ENCODE measurements around the gene CPLX1. TPM values are rescaled to one million over a fixed set of nuclear protein-coding genes. Genes with fewer than 3 reads are reported as not detected.

The CPLX1 gene
- total RNA-seq, result 1 to 10 TPM in 1 of 4 donors, under 1 TPM in 3; 0.34 to 3.8 (median 0.74) TPM

DNA sequence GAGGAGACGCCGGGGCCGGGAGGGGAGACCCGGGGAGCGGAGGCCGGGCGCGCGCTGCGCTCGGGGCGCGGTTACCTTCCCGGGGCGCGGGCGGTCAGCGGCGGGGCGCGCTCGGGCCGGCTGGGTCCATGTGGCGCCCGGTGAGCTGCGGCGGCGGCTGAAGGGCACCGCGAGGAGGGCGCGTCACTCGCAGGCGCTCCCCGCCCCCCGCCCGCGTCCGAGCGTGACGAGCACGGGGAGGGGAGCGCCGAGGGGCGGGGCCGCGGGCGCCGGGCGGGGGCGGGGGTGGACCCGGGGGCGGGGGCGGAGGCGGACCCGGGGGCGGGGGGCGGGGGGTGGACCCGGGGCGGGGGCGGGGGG lies at the start of gene CPLX1:
TSS of gene CPLX1 (minus strand) at position 159 of the 360 bp plus-strand sequence. CDS start 1,607 bp downstream, outside the sequence.
- TF ChIP-seq CTCF (IDR thresholded peaks at IDR 0.05; ENCODE audit: low read depth), result no peak

DNA sequence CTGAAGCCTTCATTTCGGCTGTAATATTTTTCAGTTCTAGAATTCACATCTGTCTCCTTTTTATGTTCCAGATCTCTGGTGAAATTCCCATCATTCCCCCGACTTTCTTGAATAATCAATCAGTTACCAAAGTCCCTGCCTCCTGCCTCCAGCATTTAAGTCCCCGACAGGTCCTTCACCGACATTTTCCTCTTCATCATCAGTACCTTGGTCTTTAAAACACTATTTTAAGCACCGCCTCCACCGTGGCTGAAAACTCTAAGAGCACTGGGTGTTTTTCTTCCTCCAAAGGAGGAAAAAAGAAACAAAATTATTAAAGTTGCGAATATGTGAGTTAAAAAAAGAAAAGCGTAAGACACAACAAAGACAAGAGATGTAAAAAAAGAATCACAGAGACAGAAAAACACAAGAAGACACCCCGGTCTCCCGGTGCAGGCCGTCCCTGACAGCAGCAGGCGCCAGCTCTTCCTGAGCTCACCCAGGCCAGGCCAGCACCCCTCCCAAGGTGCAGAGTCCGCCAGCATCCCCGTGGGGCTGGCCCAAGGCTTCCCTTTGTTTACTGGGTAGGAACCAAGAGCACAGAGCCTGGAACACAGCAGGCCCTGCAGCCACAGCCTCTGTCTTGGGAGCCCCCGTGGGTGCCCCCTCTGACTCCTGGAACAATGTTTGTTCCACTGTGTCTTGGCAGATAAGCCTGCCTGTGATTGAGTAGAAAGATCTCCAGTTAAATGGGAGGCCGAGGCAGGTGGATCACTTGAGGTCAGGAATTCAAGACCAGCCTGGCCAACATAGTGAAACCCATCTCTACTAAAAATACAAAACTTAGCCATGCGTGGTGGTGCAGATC lies 49.3 kb upstream of the CPLX1 start:
- no peak for TF ChIP-seq CTCF (IDR thresholded peaks at IDR 0.05; ENCODE audit: low read depth)

GRCh38 chr4:874056-874455 lies 48.1 kb upstream of the CPLX1 start:
- TF ChIP-seq CTCF (IDR thresholded peaks at IDR 0.05; ENCODE audit: low read depth), result no peak

DNA sequence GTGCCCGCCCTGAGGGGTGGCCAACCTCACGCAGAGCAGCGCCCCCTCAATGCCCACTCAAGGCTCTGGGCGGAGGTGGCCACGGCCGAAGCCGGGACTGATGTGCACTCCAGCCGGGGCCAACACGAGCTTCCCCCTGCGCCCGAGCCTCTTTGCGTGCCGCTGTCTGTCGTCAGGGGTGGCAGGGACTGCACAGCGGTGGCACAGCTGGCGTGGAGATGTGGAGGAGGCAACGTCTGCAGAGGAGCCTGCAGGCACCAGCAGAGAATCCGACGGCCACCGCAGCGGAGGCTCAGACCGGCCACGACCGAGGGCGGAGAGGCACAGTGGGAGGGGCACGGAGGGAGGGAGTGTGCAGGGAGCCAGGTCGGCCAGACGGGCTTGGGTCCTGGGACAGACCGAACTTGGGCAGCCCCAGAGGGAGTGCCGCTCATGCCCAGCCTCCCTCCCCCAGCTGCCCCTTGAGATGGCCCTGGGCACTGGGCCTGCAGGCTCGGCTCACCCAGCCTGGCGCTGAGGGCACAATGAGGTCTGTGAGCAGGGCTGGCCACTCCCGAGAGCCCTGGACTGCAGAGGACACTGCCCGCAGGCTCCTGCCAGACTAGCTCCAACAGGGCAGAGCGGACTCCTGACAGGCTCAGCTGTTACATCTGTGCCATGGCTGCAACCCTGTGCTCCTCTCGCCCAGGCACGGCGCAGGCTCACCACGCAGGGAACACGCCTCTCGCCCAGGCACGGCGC lies 46.5 kb upstream of the CPLX1 start:
- no peak for TF ChIP-seq CTCF (IDR thresholded peaks at IDR 0.05; ENCODE audit: low read depth)

DNA sequence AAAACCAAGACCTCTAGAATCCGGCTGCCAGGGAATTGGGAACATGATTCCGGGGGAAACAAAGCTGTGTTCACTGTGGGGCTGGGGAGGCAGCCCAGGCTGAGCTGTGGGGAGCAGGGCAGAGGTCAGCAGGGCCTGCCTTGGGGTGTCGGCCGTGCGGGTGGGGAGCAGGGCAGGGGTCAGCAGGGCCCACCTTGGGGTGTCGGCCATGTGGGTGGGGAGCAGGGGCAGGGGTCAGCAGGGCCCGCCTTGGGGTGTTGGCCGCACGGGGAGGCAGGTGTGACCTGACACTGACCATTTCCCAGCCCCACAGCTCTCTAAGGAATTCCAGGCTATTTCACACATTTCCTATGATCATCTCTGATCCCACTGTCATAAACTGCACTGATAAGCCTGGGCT lies 45.6 kb upstream of the CPLX1 start:
- TF ChIP-seq CTCF (IDR thresholded peaks at IDR 0.05; ENCODE audit: low read depth), result no peak

- TF ChIP-seq CTCF (IDR thresholded peaks at IDR 0.05; ENCODE audit: low read depth), result no peak
Observed at GRCh38 chr4:870951-871350, 45.0 kb upstream of the CPLX1 start.

GRCh38 chr4:869776-870175 lies 43.8 kb upstream of the CPLX1 start:
- no peak for TF ChIP-seq CTCF (IDR thresholded peaks at IDR 0.05; ENCODE audit: low read depth)

Data from subcutaneous adipose tissue (tissue), 4 donors.